RWPE2 (cell line): ENCODE measurements around the gene CENPP.
A peak's percentile ranks its signal among the peaks of the same experiment; 100 is the strongest.

Experiments
- ATAC-seq: fragments of 200-7000 bp; cut with Tn5 transposase; 3 replicates; pipeline ENCODE4 v1.9.1; 2021; ENCODE audit warnings: low read depth
- DNase-seq: peaks from one replicate; pipeline ENCODE4 v3.0.0-alpha.2; 2020; ENCODE audit warnings: low spot score
- H3K27ac ChIP-seq: fragments of 450-650 bp; 2 replicates; pipeline ENCODE4 v1.5.1; 2017; ENCODE audit warnings: mild to moderate bottlenecking; ENCODE audit not compliant: poor library complexity, severe bottlenecking
- H3K27me3 ChIP-seq: fragments of 250-450 bp; sonication (Bioruptor Pico); 2 replicates; pipeline ENCODE4 v1.5.1; 2021; ENCODE audit warnings: mild to moderate bottlenecking, moderate library complexity; ENCODE audit not compliant: insufficient read depth, poor library complexity, severe bottlenecking
- H3K36me3 ChIP-seq: fragments of 250-450 bp; sonication (Bioruptor Pico); 2 replicates; pipeline ENCODE4 v1.5.1; 2020; ENCODE audit warnings: low read depth, mild to moderate bottlenecking, moderate library complexity
- H3K4me1 ChIP-seq: fragments of 250-450 bp; sonication (Bioruptor Pico); 2 replicates; pipeline ENCODE4 v1.5.1; 2021; ENCODE audit warnings: mild to moderate bottlenecking, moderate library complexity; ENCODE audit not compliant: insufficient read depth, poor library complexity, severe bottlenecking
- H3K4me3 ChIP-seq: fragments of 250-450 bp; sonication (Bioruptor Pico); 2 replicates; pipeline ENCODE4 v1.5.1; 2021; ENCODE audit warnings: mild to moderate bottlenecking, moderate library complexity; ENCODE audit not compliant: severe bottlenecking
- H3K9me3 ChIP-seq: fragments of 250-450 bp; sonication (Bioruptor Pico); 2 replicates; pipeline ENCODE4 v1.5.1; 2021; ENCODE audit warnings: mild to moderate bottlenecking, moderate library complexity; ENCODE audit not compliant: severe bottlenecking
- CTCF ChIP-seq: fragments of 450-650 bp; IDR thresholded peaks from one replicate; pipeline ENCODE4 v1.5.1; 2017; ENCODE audit warnings: mild to moderate bottlenecking, moderate library complexity; ENCODE audit not compliant: poor library complexity, severe bottlenecking

CENPP gene

GRCh38 chr9:92293075-92293354, 32.7 kb upstream of the CENPP start:
- Histone ChIP-seq H3K4me3 (peak overlapping the region; percentile 56), H3K36me3 (peaks cover 67% of the 10 kb centered on the region), H3K27me3 (no peaks in the 10 kb centered on the region), H3K9me3 (no peaks in the 10 kb centered on the region), H3K27ac (peak overlapping the region; percentile 55), H3K4me1 (peaks cover 20% of the 10 kb centered on the region)
- DNase-seq: no peak
- TF ChIP-seq CTCF: no peak
- ATAC-seq: no peak

GRCh38 chr9:92293452-92294296, 32.1 kb upstream of the CENPP start, which contains the start of gene IARS1:
Gene IARS1, minus strand, starts transcription at chr9:92293697. Its CDS starts 4,278 bp downstream, at chr9:92289419.
- no peaks in the 10 kb centered on the region for H3K27me3 ChIP-seq
- peak; percentile 97 for DNase-seq
- no peaks in the 10 kb centered on the region for H3K9me3 ChIP-seq
- peak; percentile 94 for ATAC-seq
- H3K4me1 ChIP-seq: peaks cover 20% of the 10 kb centered on the region
- peak within 1 kb of the TSS; percentile 55 for H3K27ac ChIP-seq
- TF ChIP-seq CTCF: peak; percentile 48
- H3K36me3 ChIP-seq: peaks cover 67% of the 10 kb centered on the region
- peak within 1 kb of the TSS; percentile 56 for H3K4me3 ChIP-seq

GRCh38 chr9:92294297-92294676, 31.5 kb upstream of the CENPP start:
- ATAC-seq (0 out of 3 replicates have a peak, but pooled peaks have one; percentile 2), DNase-seq (no peak)
- TF ChIP-seq CTCF: no peak
- Histone ChIP-seq H3K27ac (peak overlapping the region; percentile 55), H3K27me3 (no peaks in the 10 kb centered on the region), H3K4me3 (peak overlapping the region; percentile 56), H3K9me3 (no peaks in the 10 kb centered on the region), H3K4me1 (peaks cover 20% of the 10 kb centered on the region), H3K36me3 (peaks cover 67% of the 10 kb centered on the region)

GRCh38 chr9:92295240-92295790, 30.4 kb upstream of the CENPP start:
- Histone ChIP-seq H3K36me3 (peaks cover 65% of the 10 kb centered on the region), H3K27me3 (no peaks in the 10 kb centered on the region), H3K4me1 (peaks cover 20% of the 10 kb centered on the region), H3K9me3 (no peaks in the 10 kb centered on the region), H3K4me3 (no peak overlapping the region), H3K27ac (peak overlapping the region; percentile 55)
- no peak for TF ChIP-seq CTCF
- DNase-seq (no peak), ATAC-seq (no peak)

GRCh38 chr9:92295827-92296258, 29.9 kb upstream of the CENPP start:
- H3K4me3 ChIP-seq: no peak overlapping the region
- no peaks in the 10 kb centered on the region for H3K9me3 ChIP-seq
- no peak for TF ChIP-seq CTCF
- H3K27me3 ChIP-seq: no peaks in the 10 kb centered on the region
- H3K4me1 ChIP-seq: peaks cover 17% of the 10 kb centered on the region
- ATAC-seq (peak; percentile 17; the same call in 2 of the 3 replicates), DNase-seq (no peak)
- peak overlapping the region; percentile 55 for H3K27ac ChIP-seq
- H3K36me3 ChIP-seq: peaks cover 65% of the 10 kb centered on the region
